ENCODE results near the gene TFAP2E.

TFAP2E gene

GRCh38 chr1:35592991-35593769 lies 20.1 kb downstream of the TFAP2E start:
- in situ Hi-C loops (cut with MboI; ENCODE audit: low sequenced_read_pairs): no loop called here

- in situ Hi-C loops (cut with MboI; ENCODE audit: low sequenced_read_pairs): no loop called here
These were observed 21.1 kb downstream of the TFAP2E start for GRCh38 chr1:35594005-35594760.

GRCh38 chr1:35595684-35596083 lies 22.6 kb downstream of the TFAP2E start:
- in situ Hi-C loops (cut with MboI; ENCODE audit: low sequenced_read_pairs): no loop called here

DNA sequence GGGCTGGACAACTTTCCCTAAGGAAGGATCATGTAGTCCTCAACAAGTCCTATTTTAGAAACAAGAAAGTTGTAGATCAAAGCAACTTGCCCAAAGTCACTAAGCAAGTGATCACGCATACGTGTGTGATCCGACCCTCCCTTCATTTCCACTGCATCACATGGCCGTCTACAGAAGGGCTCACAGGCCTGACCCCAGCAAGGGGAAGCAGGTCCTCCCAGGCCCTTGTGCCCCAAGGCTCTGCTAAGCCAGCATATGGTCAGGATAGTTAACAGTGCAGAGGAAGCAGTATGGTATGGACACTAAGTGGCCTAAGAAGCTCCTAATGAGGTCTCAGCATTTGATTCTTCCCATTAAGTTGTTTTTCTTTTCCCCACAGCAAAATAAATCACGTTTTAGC lies 24.8 kb downstream of the TFAP2E start:
- in situ Hi-C loops (cut with MboI; ENCODE audit: low sequenced_read_pairs): no loop called here

DNA sequence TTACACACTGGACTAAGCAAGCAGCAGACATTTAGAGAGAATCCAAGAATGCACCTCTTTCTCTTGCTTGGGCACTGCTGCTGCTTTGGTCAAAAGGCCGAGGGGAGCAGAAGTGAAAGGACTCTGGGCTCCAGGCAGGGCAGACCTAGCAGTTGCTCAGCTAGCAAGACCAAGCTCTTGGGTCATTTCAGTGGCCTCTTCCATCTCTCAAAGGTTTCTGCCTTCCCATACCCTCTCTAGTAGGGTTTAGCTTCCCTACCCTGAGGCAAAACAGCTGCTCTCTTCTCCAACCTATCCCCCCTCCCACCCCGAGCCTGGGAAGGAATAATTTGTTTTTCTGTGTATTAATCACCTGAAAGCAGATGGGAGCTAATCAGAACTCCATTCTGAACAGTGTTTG lies 25.8 kb downstream of the TFAP2E start:
- in situ Hi-C loops (cut with MboI; ENCODE audit: low sequenced_read_pairs): no loop called here

DNA sequence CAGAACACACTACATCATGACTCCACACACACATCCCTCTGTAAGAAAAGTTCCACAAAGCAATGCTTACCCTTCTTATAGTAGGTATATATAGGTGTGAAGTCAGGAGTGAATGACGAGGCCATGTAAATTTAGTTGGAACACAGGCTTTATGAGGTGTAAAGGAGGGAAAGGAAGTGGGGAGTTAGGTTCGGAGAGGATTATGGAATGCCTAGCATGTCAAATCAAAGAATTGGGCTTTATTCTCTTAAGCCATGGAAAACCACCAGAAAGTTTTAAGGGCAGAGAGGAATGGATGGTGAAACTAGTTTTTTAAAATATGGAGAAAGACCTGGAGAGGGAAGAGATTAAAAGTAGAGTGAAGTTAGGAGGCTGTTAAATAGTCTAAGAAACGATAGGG lies 26.3 kb downstream of the TFAP2E start:
- in situ Hi-C loops (cut with MboI; ENCODE audit: low sequenced_read_pairs): no loop called here

DNA sequence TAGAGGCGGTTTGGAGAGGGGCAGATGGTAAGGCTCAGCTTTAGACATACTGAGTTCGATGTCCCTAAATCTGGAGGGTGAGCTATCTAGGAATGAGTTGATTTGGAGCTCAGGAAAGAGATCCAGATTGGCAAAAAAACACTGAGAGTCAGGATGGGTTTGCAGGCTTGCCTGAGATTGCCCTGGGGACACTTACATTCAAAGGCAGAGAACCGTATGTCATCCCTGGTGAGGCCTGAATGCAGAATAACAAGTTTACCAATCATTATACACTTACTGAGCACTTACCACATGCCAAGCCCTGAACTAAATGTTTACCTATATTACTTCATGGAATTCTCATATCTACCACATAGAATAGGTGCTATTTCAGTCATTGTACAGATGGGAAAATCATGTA lies 27.5 kb downstream of the TFAP2E start:
- in situ Hi-C loops (cut with MboI; ENCODE audit: low sequenced_read_pairs): no loop called here

- in situ Hi-C loops (cut with MboI; ENCODE audit: low sequenced_read_pairs): no loop called here
These were observed 30.4 kb downstream of the TFAP2E start for GRCh38 chr1:35603468-35603867.

DNA sequence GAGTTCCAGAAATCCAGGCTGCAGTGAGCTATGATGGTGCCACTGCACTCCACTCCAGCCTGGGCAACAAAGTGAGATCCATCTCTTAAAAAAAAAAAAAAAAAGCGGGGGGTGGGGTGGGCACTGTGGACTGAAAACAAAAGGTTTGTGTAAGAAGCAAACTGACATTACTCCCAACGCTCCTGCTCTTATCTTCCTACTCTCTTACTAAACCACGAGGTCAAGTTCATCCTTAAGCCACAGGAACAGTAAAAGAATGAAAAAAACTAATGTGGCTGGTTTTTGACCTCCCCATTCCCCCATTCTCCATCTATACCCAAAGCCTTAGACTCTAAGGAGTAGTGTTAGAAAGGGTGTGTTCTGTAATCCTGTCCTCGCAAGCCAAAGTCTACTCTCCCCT lies 30.8 kb downstream of the TFAP2E start:
- in situ Hi-C loops (cut with MboI; ENCODE audit: low sequenced_read_pairs): no loop called here

- in situ Hi-C loops (cut with MboI; ENCODE audit: low sequenced_read_pairs): no loop called here
These were observed 32.2 kb downstream of the TFAP2E start for GRCh38 chr1:35605071-35605866.

DNA sequence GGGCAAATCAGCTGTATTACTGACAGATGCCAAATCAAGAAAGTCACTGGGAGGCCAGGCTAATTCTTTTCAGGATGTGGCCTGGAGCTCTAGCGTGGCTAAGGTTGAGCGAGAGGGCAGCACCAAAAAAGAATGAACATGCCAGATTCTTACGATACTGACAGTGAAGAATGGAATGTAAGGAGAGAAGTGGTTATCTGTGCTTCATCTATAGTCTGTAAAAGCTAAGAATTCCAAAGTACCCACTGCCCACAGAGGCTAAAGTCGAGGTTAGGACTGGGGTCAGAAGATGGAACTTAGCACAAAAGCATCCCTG lies 32.7 kb downstream of the TFAP2E start:
- in situ Hi-C loops (cut with MboI; ENCODE audit: low sequenced_read_pairs): no loop called here

- in situ Hi-C loops (cut with MboI; ENCODE audit: low sequenced_read_pairs): no loop called here
These were observed 38.5 kb downstream of the TFAP2E start for GRCh38 chr1:35611655-35612054.

DNA sequence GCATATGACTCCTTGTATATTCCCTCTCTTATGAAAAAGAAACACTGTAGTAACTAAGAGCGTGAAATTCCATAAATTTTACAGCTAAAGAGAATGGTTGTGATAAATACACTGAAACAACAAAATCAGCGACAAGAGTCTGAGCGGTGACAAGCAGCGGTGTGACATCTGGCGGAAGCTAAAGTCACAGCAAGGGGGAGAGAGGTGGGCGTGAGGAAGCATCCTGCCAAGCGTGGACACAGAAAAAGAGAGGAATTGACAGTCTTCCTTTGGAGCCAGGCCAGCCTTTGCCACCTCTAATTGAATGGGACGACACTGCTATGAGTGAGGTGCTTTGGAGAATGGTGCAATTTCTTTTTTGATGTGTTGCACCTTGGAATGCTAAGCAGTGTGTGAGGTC lies 42.3 kb downstream of the TFAP2E start:
- in situ Hi-C loops (cut with MboI; ENCODE audit: low sequenced_read_pairs): no loop called here

DNA sequence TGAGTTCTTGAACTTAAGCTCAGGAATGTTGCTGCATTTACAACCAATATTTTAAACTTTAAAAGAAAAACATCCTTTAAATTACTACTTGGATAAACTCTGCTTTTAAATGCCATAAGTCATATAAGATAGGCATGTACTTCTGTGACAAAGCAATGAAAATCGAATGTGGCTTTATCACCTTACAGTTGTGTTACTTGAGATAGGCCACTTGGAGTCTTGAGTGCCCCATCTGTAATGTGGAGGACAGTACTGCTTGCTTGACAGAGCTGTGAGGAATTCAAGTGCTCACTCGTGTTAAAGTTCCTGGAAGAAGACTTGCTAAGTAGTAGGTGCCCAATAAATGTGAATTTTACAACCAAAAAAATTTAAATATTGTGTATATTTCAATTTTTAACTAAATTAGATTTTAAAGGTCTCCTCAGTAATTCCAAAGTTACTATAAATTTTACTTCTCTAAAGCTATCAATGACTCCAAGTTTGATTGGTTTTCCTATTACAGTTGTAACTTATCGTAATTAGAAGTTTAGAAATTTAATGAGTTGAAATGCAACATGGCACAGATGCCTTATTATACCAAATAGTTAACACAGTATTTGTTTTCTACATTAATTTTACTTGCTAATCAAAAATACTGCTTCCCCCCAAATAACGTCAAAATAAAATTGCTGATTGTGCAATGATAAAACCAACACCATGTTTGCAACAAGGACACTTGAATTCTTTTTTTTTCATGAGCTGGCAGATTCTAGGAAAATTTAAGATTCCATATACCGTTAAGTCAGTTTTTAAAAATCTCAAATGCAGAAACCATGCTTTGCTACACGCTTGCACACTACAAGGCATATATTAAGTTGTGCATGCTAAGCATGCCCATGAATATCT lies 46.4 kb downstream of the TFAP2E start:
- in situ Hi-C loops (cut with MboI; ENCODE audit: low sequenced_read_pairs): no loop called here

DNA sequence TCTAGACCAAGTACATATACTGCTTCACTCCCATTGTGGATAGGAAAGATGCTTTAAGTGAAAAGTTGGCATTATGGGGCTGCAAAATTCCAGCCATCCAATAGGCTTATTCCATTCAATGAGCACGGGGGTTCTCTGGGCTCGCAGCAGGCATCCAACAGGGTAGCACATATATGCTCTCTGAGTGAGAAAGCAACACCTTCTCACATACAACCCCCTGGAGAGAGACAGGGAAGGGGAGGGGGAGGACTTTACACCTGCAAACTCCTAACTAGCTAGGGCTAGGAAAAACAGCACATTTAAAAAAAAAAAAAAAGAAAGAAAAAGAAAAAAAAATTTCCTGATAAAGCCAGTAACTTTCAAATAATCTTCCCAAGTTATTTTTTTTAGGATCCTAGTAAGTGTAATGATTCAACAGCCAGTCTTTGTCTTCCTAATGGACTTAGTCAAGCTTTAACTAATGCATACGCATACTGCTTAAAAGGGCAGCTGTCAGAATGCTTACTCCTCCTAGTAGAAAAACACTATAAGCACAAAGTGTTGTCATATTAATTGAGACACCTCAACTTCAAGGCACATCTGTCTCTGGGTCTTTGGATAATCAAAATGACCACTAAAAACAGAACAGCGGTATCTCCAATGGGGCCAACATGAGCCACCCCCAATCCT lies 49.5 kb downstream of the TFAP2E start:
- in situ Hi-C loops (cut with MboI; ENCODE audit: low sequenced_read_pairs): no loop called here

DNA sequence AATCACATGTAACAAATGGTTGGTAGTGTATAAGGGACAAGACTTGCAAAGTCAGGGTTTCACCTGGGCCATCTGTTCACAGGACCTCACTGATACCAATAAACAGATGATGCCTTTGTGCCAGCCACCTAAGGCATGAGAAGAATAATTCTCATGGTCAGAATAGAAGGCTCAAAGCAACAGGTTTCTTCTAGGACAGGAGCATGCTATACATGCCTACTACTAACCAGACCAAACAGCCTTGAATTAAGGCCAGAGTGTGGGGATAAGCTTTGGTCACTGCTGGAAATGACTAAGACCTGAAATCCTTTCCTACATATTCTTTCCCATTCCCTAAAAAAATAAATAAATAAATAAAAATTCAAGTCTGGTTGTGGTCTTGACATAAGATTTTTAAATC lies 50.7 kb downstream of the TFAP2E start:
- in situ Hi-C loops (cut with MboI; ENCODE audit: low sequenced_read_pairs): no loop called here

DNA sequence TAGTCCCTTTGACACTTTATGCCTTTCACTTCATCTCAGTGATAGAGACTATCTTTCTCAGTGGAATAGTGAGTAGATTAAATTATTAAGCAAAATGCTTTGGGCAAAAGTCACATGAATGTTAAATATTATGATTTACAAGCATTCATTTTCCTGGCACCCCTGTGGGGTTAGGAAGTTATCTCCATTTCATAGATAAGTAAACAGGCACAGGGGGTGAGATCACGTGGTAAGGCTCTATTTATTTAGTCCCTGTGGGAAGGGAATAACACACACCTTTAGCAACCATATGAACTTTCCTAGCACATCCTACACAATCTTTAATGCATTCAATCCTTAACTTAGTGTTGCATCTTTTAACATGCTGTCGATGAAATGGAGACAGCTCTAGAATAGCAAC lies 55.9 kb downstream of the TFAP2E start:
- in situ Hi-C loops (cut with MboI; ENCODE audit: low sequenced_read_pairs): no loop called here

DNA sequence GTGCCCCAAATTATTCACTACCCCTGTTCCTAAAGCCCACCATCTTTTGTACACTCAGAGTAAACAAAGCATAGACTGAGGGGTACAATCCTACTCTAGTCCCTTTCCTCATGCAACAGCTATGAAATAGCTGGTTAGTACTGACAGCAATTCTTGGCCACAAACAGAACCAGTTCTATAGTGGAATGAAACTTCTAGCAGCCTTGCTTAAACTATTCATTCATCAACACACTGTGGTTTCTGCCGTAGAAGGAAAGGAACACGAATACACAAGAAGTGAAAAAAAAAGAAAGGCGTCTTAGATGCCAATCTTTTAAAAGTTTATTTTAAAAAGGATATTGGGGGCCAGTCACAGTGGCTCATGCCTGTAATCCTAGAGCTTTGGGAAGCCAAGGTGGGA lies 58.3 kb downstream of the TFAP2E start:
- in situ Hi-C loops (cut with MboI; ENCODE audit: low sequenced_read_pairs): no loop called here

- in situ Hi-C loops (cut with MboI; ENCODE audit: low sequenced_read_pairs): no loop called here
These were observed 60.4 kb downstream of the TFAP2E start for GRCh38 chr1:35633547-35633946.

DNA sequence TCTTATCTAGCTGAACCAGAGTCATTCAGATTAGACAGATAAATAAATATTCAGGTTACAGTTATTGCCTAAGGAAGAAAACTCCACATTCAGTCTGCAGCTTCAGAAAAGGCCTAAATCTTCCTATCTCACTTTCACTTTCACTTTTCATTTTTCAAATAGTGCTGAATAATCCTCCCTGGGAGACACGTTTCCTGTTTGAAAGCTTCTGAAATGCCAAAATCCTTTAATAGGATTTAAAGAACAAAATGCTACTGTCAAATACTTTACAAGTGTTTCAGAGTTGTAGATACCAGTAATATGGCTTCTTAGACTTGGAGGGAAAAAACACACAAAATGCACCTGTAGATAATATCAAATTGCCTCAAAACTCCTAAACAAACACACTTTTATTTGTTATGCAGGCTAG lies 64.3 kb downstream of the TFAP2E start:
- in situ Hi-C loops (cut with MboI; ENCODE audit: low sequenced_read_pairs): no loop called here
